Epithelial cell of alveolus of lung (primary cell): Measurements from ENCODE around the gene TAS1R2. TPM values are rescaled to one million over a fixed set of nuclear protein-coding genes. Genes with fewer than 3 reads are reported as not detected.

Experiments
- total RNA-seq: library from RNA; depleted of rRNA; stranded (reverse); fragments of >200 nt; gene quantifications from 2 replicates; pipeline ENCODE4 v1.2.1, GENCODE V29; 2015

The TAS1R2 gene
- not detected in 2 replicates for total RNA-seq

GRCh38 chr1:18859560-18859959 lies at the start of gene TAS1R2:
Gene TAS1R2 (minus strand): TSS chr1:18859660. CDS start chr1:18859660, 0 bp downstream.

GRCh38 chr1:18902523-18903290 lies 43.2 kb upstream of the TAS1R2 start, which contains the start of gene ALDH4A1:
Gene ALDH4A1 (minus strand): TSS chr1:18902555. CDS start chr1:18902523, 32 bp downstream.

Other genes with a start within 250 kb of the TAS1R2 start
- gene PAX7, start 228.8 kb downstream of the TAS1R2 start, total RNA-seq = not detected in 2 replicates
- 7.7 and 13.3 TPM in 2 replicates for gene ALDH4A1, start 42.9 kb upstream of the TAS1R2 start, total RNA-seq
- gene IFFO2, start 97.0 kb upstream of the TAS1R2 start, total RNA-seq = 7.4 and 10.6 TPM in 2 replicates